SW480 (cell line): Measurements from ENCODE around the gene KRTAP19-6.

ENCODE experiments used
- DNase-seq: peaks from one replicate; pipeline ENCODE4 v3.0.0-alpha.2; 2016; ENCODE audit warnings: low spot score

The KRTAP19-6 gene

GRCh38 chr21:30541764-30542163 lies at the start of gene KRTAP19-6:
KRTAP19-6 (minus strand) TSS chr21:30541864; CDS start chr21:30541833, 31 bp downstream.
- no peak for DNase-seq

- DNase-seq = no peak
These were observed 48.6 kb upstream of the KRTAP19-6 start, which contains the start of gene KRTAP22-2 for GRCh38 chr21:30590297-30590696. KRTAP22-2 (minus strand) TSS chr21:30590397.

- peak; percentile 79 for DNase-seq
These were observed 41.2 kb upstream of the KRTAP19-6 start for GRCh38 chr21:30582870-30583269.

GRCh38 chr21:30580132-30580531 lies 38.5 kb upstream of the KRTAP19-6 start:
- no peak for DNase-seq

GRCh38 chr21:30579346-30579745 lies 37.7 kb upstream of the KRTAP19-6 start:
- no peak for DNase-seq

GRCh38 chr21:30577766-30578165 lies 36.1 kb upstream of the KRTAP19-6 start:
- no peak for DNase-seq

GRCh38 chr21:30567617-30568016 lies 26.0 kb upstream of the KRTAP19-6 start:
- no peak for DNase-seq

- no peak for DNase-seq
These were observed 22.0 kb upstream of the KRTAP19-6 start for GRCh38 chr21:30563630-30564029.

GRCh38 chr21:30563072-30563471 lies 21.4 kb upstream of the KRTAP19-6 start:
- DNase-seq = no peak

- DNase-seq = no peak
These were observed 20.3 kb upstream of the KRTAP19-6 start for GRCh38 chr21:30561957-30562356.

- DNase-seq = no peak
These were observed 19.7 kb upstream of the KRTAP19-6 start, which contains the start of gene KRTAP19-7 for GRCh38 chr21:30561264-30561895. KRTAP19-7 (minus strand) TSS chr21:30561314; CDS start chr21:30561289, 25 bp downstream.

GRCh38 chr21:30555095-30555494 lies 13.4 kb upstream of the KRTAP19-6 start:
- DNase-seq = no peak

GRCh38 chr21:30552782-30553181 lies 11.1 kb upstream of the KRTAP19-6 start:
- DNase-seq = no peak

GRCh38 chr21:30518876-30519275 lies 22.8 kb downstream of the KRTAP19-6 start:
- no peak for DNase-seq

GRCh38 chr21:30515681-30516080 lies 26.0 kb downstream of the KRTAP19-6 start:
- DNase-seq = no peak

GRCh38 chr21:30505621-30506205 lies 36.0 kb downstream of the KRTAP19-6 start:
- DNase-seq = peak; percentile 27

GRCh38 chr21:30502041-30502440 lies 39.6 kb downstream of the KRTAP19-6 start, which contains the start of gene KRTAP19-5:
KRTAP19-5 (minus strand) TSS chr21:30502141; CDS start chr21:30502090, 51 bp downstream.
- DNase-seq = peak; percentile 33

GRCh38 chr21:30497065-30497464 lies 44.6 kb downstream of the KRTAP19-6 start, which contains the start of gene KRTAP19-4:
KRTAP19-4 (minus strand) TSS chr21:30497165; CDS start chr21:30497110, 55 bp downstream.
- no peak for DNase-seq

- DNase-seq = no peak
These were observed 49.7 kb downstream of the KRTAP19-6 start, which contains the start of gene KRTAP19-3 for GRCh38 chr21:30491963-30492428. KRTAP19-3 (minus strand) TSS chr21:30492013; CDS start chr21:30491957, 56 bp downstream.
